ENCODE data around the gene SLC16A13.
A peak's percentile ranks its signal among the peaks of the same experiment; 100 is the strongest.
"Not testable (repeated sequence)": the region's sequence is repeated elsewhere in the genome, so short reads cannot be mapped to it uniquely, and the experiment has no call there.

The SLC16A13 gene

DNA sequence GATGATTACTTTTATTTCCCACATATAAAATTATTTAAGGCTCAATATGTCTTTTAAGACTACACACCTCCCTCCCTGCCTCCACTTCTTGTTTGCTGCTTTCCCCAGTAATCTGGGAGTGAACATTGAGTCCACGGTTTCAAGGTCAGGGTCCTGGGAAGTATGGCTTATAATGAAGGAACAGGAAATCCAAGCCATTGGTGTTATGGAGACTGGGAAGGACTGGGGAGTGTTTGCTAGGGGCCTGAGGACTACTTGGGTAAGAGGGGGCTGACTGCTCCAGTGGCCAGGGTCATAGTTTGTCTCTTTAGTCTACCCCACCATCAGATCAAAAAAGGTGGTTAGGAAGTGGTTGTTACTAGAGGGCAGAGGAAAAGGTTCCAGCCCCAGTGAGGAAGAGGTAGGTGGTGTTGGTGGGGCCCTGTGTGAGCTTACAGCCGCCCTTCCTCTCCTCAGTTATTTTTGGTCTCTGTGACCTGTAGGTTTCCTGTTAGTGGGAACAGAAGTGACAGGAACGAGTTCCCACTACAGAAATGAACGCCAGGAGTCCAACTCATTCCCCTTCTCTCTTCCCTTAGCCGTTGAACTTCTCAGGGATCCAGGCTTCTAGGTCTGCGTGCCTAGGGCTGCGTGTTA lies 742 bp upstream of the SLC16A13 start:
- DNase-seq = no peak

- no peak for DNase-seq
Observed at GRCh38 chr17:7038025-7038862, 2.4 kb downstream of the SLC16A13 start.

- DNase-seq = no peak
Observed at GRCh38 chr17:7039832-7040231, 4.0 kb downstream of the SLC16A13 start.

GRCh38 chr17:7041607-7042500 lies 6.0 kb downstream of the SLC16A13 start:
- no peak for DNase-seq

DNA sequence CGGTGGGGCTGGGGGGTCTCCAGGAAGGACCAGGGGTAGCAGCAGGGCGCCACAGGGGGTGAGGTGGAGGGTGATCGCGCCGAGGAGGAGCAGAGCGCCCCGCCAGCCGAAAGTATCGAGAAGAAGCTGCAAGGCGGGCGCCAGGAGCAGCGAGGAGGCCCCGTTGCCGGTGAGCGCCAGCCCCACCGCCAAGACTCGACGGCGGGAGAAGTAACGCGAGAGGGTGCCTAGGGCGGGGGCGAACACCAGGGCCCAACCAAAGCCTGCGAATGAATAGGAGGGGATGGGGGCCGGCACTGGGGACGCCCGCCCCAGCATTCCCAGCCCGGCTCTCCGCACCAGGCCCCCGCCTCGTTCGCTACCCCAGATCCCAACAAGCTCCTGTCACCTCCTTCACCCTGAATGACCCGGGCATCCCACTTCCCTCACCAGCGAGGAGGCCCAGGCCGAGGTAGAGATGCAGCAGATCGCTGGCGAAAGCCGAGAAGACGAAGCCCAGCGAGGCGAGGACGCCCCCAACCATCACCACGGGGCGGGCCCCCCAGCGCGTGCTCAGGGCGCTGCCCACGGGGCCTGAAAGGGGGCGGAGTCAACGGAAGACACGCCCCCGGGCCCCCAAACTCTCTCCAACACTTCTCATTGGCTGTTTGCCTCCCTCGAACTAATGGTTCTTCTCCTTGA lies 6.8 kb downstream of the SLC16A13 start:
- no peak for DNase-seq

GRCh38 chr17:7043182-7043496 lies 7.3 kb downstream of the SLC16A13 start:
- no peak for DNase-seq

- no peak for DNase-seq
Observed at GRCh38 chr17:7043497-7044198, 7.8 kb downstream of the SLC16A13 start, which contains the start of gene SLC16A11. Gene SLC16A11 (minus strand): TSS chr17:7044092. CDS start chr17:7043513, 579 bp downstream.

DNA sequence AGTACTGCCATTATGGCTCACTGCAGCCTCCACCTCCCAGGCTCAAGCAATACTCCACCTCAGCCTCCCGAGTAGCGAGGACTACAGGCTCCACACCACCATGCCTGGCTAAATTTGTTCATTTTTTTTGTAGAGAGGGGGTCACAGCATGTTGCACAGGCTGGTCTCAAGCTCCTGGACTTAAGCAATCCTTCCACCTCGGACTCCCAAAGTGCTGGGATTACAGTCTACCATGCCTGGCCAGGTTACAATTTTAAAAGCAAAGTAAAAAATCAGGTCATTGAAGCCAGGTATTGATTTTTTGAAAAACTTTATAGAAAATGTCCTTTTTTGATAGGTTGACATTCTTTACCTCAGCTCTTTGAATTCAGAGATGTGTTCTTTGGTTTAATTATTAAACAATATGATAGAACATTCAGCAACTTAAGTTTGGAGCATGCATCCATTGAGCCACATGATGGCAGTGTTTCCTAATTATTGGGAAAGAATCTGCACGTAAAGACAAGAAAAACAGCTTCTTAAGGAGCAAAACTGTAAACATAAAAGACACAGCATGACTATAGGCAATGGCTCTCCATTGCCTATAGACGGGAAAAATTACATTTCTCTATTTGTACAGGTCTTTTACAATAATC lies 9.8 kb downstream of the SLC16A13 start:
- peak; percentile 12 to 34 for DNase-seq

GRCh38 chr17:7046127-7046724 lies 10.4 kb downstream of the SLC16A13 start:
- no peak for DNase-seq

DNA sequence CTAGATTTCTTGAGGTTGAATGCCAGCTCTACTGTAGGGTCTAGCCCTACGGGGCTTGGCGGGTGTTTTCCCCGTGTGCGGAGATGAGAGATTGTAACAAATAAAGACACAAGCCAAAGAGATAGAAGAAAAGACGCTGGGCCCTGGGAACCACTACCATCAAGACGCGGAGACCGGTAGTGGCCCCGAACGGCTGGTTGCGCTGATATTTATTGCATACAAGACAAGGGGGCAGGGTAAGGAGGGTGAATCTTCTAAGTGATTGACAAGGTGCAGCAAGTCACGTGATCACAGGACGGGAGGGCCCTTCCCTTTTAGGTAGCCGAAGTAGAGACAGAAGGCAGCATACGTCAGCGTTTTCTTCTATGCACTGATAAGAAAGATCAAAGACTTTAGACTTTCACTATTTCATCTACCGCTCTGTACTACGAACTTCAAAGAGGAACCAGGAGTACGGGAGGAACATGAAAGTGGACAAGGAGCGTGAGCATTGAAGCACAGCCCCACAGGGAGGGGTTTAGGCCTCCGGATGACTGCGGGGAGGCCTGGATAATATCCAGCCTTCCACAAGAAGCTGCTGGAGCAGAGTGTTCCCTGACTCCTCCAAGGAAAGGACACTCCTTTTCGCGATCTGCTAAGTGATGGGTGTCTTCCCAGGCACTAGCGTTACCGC lies 11.0 kb downstream of the SLC16A13 start:
- not testable (repeated sequence) for DNase-seq

GRCh38 chr17:7047566-7047965 lies 11.8 kb downstream of the SLC16A13 start:
- DNase-seq = no peak

- no peak for DNase-seq
Observed at GRCh38 chr17:7048968-7049367, 13.2 kb downstream of the SLC16A13 start.

DNA sequence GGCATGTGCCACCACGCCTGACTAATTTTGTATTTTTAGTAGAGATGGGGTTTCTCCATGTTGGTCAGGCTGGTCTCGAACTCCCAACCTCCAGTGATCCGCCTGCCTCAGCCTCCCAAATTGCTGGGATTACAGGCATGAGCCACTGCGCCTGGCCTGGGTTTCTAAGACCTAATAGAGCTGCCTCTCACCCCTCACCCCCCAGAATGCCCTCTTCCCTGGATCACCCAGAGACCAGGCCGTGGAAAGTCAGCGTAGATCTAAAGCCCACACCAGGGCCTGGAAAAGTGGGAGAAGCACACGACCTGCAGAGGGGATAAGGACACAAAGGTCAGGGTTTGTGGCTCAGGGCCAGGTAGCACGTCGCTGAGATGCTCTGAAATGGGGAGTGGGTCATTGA lies 14.8 kb downstream of the SLC16A13 start:
- DNase-seq = not testable (repeated sequence)

DNA sequence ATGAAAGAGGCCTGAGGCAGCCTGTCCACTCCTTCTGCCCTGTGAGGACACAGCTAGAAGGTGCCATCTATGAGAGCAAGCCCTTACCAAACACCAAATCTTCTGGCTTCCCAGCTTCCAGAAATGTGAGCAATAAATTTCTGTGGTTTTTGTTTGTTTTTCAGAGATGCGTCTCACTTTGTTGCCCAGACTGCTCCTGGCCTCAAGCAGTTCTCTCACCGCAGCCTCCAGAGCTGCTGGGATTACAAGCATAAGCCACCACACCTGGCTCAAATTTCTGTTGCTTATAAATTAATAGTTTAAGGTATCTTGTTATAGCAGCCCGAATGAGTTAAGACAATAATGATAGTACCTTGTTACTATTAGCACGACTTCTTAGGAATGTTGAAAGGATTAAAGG lies 20.6 kb downstream of the SLC16A13 start:
- no peak for DNase-seq

GRCh38 chr17:7058831-7059447 lies 23.1 kb downstream of the SLC16A13 start:
- DNase-seq = no peak

DNA sequence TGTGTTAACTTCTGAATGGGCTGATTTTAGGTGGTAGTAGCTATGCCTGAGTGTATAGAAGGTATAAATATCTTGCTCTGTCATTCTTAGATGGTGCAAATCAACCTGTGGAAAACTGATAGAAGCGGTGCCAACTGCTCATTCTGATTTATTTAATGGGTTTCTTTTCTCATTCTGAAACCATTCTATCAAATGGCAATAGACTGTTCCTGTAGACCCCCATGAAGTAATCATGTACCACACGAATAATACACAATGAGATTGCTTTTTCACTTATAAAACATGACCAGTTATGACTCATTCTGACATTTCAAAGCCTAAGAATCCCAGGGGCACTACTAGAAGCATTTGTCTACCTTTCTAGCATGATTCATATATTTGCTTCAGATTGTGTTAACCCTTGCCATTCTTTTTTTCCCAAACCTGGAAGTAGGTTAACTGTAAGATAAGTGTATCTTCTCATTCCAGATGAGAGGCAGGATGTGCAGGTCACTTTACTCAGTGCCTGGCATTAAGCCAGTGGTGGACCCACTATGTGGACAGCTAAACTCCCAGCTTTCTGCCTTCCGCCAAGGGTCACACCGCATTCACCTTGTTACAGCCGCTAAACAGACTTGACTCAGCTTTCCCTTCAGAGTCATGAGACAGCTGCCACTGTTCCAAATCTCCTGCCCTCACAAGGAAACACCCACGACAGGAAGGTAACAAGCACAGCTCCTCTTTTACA lies 24.5 kb downstream of the SLC16A13 start:
- DNase-seq = no peak

- DNase-seq = no peak
Observed at GRCh38 chr17:7063518-7064094, 27.8 kb downstream of the SLC16A13 start.

- DNase-seq = no peak
Observed at GRCh38 chr17:7064261-7064660, 28.4 kb downstream of the SLC16A13 start.

DNA sequence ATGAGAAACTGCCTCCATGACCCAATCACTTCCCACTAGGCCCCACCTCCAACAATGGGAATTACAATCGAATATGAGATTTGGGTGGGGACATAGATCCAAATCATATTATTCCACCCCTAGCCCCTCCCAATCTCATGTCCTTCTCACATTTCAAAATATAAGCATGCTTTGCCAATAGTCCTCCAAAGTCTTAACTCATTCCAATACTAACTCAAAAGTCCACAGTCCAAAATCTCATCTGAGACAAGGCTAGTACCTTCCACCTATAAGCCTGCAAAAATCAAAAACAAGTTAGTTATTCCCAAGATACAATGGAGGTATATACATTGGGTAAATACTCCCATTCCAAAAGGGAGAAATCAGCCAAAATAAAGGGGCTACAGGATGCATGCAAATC lies 31.4 kb downstream of the SLC16A13 start:
- DNase-seq = no peak
